HG03039 (cell line): ENCODE results near the gene KCNE2.
"Not testable (repeated sequence)": the region's sequence is repeated elsewhere in the genome, so short reads cannot be mapped to it uniquely, and the experiment has no call there.

ENCODE experiments used
- ATAC-seq: cut with Tn5 transposase; IDR thresholded peaks from one replicate; pipeline ENCODE4 v1.9.1; 2021; ENCODE audit warnings: mild to moderate bottlenecking, moderate library complexity; ENCODE audit not compliant: unreplicated experiment

The KCNE2 gene

GRCh38 chr21:34352556-34352955 lies 11.2 kb upstream of the KCNE2 start:
- ATAC-seq: no peak

DNA sequence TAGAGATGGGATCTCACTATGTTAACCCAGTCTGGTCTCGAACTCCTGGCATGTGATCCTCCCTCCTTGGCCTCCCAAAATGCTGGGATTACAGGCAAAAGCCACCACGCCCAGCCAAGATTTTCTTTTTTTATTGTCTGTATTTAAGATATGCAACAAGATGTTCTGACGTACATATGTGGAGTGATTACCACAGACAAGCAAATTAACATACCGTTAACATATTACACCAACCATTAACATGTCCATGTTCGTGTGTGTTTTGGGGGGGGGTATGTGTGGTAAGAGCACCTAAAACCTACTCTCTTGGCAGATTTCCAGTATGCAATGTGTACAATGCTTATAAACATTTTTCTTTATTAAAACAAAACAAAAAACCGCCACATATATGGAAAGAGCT lies 10.6 kb upstream of the KCNE2 start:
- no peak for ATAC-seq

DNA sequence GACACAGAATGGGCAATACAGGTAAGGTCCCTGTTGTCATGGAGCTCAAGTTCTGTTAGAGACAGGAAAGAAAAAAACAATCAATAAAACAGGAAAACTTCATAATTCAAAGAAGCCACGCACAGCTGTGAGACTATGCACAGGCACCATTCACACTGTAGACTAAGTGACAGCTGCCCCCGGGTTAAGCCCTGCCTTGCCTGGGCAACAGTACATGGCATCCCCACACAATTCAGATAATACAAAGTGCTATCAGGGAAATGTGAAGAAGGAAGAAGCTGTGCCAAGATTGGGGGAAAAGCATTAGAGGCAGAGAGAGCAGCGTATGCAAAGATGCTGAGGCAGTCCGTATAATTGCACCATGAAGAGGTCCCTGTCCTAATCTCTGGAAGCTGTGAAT lies 9.0 kb upstream of the KCNE2 start:
- ATAC-seq: no peak

GRCh38 chr21:34355570-34355969 lies 8.2 kb upstream of the KCNE2 start:
- ATAC-seq: no peak

DNA sequence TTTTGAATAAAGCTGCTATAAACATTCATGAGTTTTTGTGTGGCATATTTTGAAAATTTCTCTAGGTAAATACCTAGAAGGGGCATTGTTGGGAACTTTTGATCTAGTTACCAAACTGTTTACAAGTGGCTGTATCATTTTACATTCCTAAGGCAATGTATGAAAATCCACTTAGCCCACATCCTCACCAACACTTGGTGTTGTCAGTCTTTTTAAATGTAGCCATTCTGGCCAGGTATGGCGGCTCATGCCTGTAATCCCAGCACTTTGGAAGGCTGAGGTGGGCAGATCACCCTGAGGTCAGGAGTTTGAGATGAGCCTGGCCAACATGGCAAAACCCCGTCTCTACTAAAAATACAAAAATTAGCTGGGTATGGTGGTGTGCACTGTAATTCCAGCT lies 5.9 kb upstream of the KCNE2 start:
- ATAC-seq: no peak

DNA sequence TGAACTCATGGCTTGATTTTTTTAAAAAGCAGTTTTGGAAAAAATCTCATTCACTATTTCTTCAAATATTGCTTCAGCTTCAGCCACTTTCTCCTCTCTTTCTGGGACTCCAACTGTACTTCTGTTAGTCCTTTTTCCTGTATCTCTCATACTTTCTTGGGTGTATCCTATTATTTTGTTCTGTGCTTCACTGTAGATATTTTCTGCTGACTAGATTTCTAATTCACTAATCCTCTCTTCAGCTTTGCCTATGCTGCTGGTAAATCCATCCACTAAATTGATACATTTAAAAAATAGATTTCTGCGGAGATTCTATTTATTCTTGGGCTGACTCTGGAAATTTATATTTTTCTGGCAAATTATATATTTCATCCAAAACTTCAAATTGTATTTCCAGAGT lies 4.9 kb upstream of the KCNE2 start:
- no peak for ATAC-seq

DNA sequence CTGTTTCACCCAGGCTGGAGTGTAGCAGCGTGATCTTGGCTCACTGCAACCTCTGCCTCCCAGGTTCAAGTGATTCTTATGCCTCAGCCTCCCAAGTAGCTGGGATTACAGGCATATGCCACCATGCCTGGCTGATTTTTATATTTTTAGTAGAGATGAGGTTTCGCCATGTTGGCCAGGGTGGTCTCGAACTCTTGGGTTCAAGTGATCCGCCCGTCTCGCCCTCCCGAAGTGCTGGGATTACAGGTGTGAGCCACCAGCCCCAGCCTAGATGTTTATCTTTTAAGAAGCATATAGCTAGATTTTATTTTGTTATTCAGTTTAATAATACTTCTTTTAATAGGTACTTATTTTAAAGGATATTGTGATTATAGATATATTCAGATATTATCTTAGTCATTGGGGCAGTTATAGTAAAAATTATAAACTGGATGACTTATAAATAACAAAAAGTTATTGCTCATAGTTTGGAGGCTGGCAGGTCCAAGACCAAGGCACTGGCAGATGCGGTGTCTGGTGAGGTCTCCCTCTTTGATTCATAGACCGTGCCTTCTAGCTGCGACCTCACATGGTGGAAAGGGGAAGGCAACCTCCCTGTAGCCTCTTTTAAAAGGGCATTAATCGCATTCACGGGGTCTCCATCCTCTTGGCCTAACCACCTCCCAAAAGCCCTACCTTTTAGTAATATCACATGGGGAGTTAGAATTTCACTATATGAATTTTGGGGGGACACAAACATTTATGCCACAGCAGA lies 3.1 kb upstream of the KCNE2 start:
- no peak for ATAC-seq

- no peak for ATAC-seq
Measured at GRCh38 chr21:34362136-34362444, 1.7 kb upstream of the KCNE2 start.

DNA sequence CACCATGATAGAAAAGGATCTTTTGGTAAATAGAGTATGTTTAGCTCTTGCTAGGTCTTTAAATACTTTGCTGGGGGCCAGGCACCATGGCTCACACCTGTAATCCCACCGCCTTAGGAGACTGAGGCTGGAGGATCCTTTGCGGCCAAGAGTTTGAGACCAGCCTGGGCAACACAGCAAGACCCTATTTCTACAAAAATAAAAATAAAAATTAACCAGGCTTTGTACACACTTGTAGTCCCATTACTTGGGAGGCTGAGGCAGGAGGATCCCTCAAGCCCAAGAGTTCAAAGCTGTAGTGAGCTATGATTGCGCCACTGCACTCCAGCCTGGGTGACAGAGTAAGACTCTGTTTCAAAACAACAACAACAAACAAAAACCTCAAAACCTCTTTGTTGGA lies 1.1 kb upstream of the KCNE2 start:
- ATAC-seq: no peak

DNA sequence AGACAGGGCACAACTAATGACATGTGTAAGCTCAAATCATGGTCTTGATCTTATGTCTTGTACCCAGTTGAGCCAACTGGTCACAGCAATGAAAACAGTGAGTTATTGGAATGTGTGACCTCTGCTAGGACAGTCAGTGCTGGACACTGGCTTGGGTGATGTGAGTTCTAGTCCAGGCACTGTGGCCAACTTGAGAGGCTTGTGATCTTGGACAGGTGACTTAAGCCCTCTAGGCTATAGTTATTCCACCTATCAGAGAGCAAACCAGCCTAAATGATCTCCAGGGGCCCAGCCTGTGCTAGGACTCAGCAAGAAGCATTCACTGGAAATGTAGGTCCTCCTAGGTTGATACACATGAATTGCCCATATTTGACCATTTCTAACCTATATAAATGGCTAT lies 1.1 kb downstream of the KCNE2 start:
- ATAC-seq: no peak

DNA sequence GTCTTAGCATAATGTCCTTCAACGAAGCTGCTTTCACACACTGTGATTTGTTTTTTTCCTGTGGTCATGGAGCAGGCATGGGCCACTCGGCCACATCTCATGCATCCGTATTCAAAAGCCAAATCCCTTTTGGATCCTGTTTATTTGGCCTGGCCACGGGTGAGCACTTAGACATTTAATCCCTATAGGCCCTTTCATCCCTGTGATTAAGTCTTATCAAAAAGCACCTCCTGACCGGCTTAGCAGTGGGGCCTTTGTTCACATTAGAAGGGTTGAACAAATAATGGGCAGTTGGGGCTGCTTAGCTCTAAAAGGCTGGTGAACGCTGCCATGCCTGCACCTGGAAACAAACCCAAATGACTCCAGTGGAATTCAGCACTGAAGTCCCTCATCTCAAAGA lies 2.0 kb downstream of the KCNE2 start:
- no peak for ATAC-seq

GRCh38 chr21:34367320-34367935 lies 3.6 kb downstream of the KCNE2 start:
- ATAC-seq: no peak

GRCh38 chr21:34369741-34370140 lies 5.9 kb downstream of the KCNE2 start:
- no peak for ATAC-seq

GRCh38 chr21:34372321-34372720 lies 8.5 kb downstream of the KCNE2 start:
- no peak for ATAC-seq

DNA sequence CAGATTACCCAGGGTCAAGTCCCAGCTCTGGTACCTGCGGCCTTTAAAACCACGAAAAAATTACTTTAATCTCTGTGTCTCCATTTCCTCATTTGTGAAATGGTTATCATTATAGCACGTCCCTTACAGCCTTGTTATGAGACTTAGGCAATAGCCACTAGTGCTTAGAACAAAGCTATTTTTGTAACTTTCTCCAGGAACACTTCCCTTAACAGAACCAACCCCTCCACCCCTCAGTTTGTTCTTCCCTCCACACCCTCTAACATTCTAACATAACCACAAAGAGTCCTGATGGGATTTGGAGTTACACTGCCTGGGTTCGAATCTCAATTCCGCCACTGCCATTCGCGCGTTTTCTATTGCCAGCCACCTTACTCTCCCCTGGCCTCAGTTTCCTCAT lies 10.7 kb downstream of the KCNE2 start:
- not testable (repeated sequence) for ATAC-seq

DNA sequence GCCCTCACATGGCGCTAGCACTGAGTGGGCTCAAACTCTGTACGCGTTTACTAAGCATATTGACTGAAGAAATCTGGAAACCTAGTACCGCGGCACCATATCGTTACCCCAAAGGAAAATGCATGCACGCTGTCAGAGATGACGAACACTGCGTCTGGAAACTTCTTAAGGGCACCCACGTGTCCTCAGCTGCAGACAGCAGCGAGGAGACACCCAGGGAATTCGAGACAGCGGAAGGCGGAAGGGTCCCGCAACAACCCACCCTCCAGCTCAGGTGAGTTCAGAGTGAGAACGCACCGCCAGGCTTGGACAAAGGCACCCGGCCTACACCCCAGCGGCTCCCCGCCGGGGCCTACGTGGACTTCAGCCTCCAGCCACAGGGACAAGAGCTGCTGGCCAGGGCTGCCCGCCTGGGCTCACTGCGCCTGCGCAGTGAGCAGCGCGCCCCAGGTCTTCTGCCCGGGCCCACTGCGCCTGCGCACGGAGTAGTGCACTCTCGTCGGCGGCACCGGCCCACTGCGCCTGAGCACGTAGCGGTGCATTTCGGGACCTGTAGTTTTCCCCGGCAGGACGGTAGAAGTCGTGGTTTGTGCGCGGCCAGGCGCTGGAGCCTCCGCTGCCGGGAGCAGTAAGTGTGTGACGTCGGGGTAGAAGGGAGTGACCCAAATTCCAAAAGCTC lies 11.3 kb downstream of the KCNE2 start, which contains the start of gene SMIM11:
TSS of gene SMIM11 (plus strand) at position 568 of the 679 bp plus-strand sequence. CDS start 3,998 bp downstream, outside the sequence.
- ATAC-seq: peak; percentile 86

- ATAC-seq: peak; percentile 50
Measured at GRCh38 chr21:34375619-34375972, 11.8 kb downstream of the KCNE2 start.

GRCh38 chr21:34383138-34383537 lies 19.3 kb downstream of the KCNE2 start:
- ATAC-seq: not testable (repeated sequence)

GRCh38 chr21:34383724-34384415 lies 20.1 kb downstream of the KCNE2 start:
- ATAC-seq: peak; percentile 72

- not testable (repeated sequence) for ATAC-seq
Measured at GRCh38 chr21:34400522-34400921, 36.7 kb downstream of the KCNE2 start.

DNA sequence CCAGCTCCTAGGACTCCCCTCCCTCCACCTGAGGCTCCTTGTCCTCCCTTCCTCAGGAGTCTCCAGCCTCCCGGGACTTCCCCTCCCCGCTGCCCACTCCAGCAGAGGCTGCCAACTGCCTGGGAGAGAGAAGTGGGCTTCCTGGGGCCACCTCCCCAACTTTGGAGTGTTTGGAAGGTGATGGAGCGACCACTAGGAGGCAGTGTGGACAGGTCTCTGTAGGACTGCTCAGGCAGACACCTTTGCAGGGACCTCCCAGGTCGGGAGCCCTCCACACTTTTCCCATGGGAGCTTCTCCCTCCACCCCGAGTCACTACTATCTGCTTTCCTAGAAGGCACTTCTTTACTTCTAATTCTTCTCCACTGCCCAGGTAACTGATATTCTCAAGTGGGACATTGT lies 40.9 kb downstream of the KCNE2 start:
- ATAC-seq: not testable (repeated sequence)

DNA sequence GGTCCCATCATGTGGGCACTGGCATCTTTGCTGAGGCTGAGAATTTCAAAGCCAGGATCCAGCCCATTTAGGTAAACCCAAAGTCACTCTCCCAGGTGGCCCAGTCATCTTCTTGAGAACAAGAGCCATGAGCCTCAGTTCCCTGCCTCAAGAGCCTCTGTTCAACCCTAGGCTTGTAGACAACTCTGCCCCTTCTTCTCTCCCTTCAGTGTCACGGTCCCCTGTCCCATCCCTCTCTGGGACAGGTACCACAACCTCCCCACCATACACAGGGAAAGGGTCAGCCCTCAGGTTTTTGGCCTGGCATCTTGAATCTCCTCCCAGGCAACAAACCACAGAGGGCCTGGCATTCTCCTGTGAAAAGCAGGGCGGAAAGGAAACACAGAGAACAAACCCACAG lies 41.9 kb downstream of the KCNE2 start:
- ATAC-seq: not testable (repeated sequence)
